Measurements from ENCODE around the gene PNMA8C.
"Not testable (repeated sequence)": the region's sequence is repeated elsewhere in the genome, so short reads cannot be mapped to it uniquely, and the experiment has no call there.

The PNMA8C gene

GRCh38 chr19:46388311-46389095, 40.2 kb downstream of the PNMA8C start:
- DNase-seq: no peak

DNA sequence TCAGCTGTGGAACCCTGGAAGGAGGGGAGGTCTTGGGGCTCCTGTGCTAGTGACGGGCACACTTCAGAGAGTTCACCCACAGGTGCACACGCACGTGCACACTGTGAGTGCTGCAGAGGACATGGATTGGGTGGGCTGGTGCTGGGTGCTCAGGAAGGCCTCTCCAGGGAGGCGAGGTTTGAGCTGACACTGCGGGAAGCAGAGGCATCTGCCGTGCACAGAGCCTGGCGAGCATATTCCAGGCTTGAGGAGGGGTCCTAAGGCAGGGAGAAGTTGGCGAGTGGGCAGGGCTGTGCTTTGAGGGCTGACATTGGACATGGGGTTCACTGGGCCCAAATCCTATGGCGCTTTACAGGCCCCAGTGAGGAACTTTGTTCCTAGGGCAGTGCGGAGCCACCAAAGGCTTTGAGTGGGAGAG, 41.0 kb downstream of the PNMA8C start:
- no peak for DNase-seq

- DNase-seq: no peak
Observed at GRCh38 chr19:46386996-46387712, 41.6 kb downstream of the PNMA8C start.

- DNase-seq: no peak
Observed at GRCh38 chr19:46386151-46386550, 42.6 kb downstream of the PNMA8C start.

DNA sequence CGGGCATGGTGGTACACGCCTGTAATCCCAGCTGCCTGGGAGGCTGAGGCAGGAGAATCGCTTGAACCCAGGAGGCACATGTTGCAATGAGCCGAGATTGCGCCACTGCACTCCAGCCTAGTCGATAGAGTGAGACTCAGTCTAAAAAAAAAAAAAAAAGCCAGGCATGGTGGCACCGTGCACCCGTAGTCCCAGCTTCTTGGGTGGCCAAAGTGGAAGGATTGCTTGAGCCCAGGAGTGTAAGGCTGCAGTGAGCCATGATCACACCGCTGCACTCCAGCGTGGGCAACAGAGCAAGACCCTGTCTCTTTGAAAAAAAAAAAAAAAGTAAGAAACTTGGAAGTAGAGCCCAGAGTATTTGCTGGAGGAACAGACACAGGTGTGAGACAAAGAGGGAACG, 43.1 kb downstream of the PNMA8C start:
- no peak for DNase-seq

DNA sequence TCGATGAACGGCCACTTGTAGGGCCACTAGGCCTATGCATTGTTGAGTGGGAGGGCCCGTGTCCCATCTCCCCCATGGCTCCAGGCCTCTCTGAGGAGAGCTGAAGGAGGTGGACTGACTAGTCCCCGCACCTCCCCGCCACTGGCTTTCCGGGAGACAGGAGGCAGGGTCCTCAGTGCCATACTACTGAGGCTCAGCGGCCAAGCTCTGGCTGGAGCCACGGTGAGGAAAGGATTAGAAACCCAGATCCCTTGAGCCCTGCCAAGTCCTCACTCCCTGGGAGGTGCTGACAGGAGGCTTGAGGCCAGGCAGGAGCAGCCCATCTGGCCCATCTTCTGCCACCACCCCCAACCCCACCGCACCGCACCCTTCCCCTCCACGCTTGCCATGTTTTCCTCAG, 44.3 kb downstream of the PNMA8C start:
- DNase-seq: no peak

GRCh38 chr19:46383846-46384245, 44.9 kb downstream of the PNMA8C start:
- no peak for DNase-seq

GRCh38 chr19:46383171-46383815, 45.4 kb downstream of the PNMA8C start:
- DNase-seq: no peak

DNA sequence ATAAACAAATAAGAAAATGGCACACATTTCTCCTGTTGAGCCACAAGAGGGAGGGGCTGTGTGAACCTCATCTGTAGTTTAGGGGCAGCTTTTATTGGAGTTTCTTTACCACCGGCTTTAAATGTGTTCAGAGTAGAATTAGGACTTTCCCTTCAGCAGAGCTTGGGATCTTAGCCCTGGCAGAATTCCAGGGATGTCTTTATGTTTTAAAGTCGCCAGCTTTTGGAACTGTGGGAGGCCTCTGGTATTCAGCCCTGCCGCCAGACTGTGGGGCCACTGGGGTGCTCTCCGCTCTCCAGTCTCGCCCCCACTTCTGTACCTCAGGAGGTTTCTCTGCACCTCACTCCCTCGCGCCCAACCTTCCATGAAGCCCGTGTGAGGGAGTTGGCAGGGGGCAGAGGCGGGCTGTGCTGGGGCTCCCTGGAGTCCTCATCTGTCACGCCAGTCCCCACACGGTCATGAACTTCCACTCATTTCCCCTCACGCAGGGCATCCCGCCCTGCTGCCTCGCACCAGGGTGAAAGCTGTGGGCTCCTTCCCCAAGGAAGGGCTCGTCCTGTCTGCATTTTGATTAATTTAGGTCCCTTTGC, 46.9 kb downstream of the PNMA8C start:
- no peak for DNase-seq

GRCh38 chr19:46381346-46381745, 47.4 kb downstream of the PNMA8C start:
- DNase-seq: no peak

DNA sequence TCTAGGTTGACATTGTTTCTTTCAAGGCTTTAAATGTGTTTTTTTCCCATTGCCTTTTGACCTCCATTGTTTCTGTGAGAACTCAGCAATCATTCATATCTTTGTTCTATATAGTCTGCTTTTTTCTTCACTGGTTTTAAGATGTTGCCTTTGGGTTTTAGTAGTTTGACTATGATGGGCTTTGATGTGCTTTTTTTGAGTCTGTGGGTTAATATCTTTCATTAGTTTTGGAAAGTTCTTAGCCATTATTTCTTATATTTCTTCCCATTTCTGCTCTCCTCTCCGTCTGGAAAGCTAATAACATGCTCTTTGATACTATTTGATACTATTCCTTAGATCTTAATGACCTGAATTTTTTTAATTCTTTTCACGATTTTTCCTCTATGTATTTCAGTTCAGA, 48.0 kb downstream of the PNMA8C start:
- DNase-seq: no peak

DNA sequence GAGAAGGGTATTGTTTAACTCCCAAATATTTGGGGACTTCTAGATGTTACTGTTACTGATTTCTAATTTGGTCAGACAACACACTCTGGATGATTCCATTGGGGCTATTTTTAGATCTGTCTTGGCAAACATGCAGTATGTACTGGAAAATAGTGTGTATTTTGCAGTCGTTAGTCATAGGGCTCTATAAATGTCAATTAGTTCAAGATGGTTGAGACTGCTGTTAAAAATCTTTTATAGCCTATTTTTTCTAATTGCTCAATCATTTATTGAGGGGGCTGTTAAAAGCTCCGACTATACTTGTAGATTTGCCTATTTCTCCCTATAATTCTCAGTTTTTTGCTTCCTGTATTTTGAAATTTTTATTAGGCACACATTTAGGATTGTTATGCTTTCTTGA, 50.5 kb downstream of the PNMA8C start:
- DNase-seq: no peak

GRCh38 chr19:46376241-46377153, 52.2 kb downstream of the PNMA8C start:
- DNase-seq: no peak

DNA sequence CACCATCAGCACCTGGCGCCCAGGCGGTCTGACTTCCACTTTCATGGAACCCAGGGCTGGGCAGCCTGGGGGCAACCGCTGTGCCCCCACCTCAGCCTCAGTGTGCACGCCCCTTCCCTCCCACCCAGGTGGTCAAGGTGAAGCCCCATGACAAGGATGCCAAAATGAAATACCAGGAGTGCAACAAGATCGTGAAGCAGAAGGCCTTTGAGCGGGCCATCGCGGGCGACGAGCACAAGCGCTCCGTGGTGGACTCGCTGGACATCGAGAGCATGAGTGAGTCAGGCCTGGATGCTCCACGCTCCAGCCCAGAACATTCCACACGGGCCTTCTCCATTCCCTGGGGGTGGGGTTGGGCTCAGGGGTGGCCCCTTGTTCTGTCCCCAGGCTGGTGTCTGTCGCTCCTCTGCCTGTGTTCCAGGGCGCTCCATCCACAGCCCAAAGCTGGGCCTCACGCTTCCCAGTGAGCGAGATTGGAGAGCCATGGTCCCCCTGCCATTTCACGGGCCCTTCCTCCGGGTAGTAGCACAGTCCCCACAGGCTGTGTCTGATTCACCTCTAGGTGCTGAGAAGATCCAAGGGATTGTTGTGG, 53.2 kb downstream of the PNMA8C start:
- not testable (repeated sequence) for DNase-seq

Data from T-helper 2 cell (primary cell).